ENCODE data around the gene OSBPL5.

OSBPL5 gene

DNA sequence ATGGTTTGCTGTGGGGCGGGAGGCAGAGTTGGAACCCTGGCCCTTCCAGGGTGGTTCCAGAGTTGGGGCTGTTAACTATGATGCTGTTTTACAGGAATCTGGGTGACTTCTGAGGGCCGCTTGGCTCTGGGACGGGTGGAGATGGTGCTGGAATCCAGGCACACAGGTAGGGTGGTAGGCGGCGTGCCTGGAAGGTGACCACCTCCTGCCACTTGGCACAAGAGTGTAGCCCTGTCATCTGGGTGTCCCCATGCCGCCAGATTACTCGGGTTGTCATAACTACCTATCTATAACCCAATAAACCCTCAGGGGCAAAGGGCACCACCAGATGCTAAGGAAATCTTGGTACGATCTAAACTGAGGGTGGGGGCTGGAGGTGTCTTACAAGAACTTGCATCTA, 109.2 kb downstream of the OSBPL5 start:
- DNase-seq (ENCODE audit: low read depth in 2 of 2): no peak

DNA sequence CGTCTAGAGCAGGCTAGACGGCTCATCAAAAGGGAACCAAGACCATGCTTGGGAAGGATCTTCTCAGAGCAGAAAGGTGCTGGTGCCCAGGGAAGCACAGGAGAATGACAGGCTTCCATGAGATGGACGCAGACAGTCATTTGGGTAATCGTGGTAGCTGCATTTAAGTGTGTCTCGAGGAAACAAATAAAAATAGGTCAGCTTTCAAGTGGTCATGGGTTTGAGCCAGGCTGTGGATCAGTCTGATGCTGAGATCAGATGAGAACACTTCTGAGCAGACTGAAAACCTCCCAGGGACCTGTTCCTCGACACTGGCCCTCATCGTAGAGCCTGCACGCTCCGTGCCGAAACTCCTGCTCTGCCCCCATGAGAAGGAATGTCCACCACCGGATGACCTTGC, 112.5 kb downstream of the OSBPL5 start:
- no peak for DNase-seq (ENCODE audit: low read depth in 2 of 2)

DNA sequence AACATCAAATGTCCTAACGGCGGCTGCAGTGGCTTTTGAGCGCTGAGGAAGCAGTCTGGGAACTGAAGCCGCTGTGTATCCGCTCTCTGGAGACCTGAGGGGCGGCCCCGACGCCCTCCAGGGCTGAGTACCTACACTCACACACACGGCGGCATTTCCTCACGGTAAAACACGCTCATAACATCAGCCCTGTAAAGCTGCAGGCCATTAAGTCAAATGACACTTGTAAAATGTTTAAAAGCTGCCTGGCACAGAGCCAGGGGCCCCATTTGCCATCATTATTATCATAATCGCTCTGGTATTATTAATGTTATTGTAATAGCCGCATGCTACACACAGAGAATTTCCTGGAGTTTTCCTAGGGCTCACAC, 113.0 kb downstream of the OSBPL5 start:
- DNase-seq (ENCODE audit: low read depth in 2 of 2): no peak

DNA sequence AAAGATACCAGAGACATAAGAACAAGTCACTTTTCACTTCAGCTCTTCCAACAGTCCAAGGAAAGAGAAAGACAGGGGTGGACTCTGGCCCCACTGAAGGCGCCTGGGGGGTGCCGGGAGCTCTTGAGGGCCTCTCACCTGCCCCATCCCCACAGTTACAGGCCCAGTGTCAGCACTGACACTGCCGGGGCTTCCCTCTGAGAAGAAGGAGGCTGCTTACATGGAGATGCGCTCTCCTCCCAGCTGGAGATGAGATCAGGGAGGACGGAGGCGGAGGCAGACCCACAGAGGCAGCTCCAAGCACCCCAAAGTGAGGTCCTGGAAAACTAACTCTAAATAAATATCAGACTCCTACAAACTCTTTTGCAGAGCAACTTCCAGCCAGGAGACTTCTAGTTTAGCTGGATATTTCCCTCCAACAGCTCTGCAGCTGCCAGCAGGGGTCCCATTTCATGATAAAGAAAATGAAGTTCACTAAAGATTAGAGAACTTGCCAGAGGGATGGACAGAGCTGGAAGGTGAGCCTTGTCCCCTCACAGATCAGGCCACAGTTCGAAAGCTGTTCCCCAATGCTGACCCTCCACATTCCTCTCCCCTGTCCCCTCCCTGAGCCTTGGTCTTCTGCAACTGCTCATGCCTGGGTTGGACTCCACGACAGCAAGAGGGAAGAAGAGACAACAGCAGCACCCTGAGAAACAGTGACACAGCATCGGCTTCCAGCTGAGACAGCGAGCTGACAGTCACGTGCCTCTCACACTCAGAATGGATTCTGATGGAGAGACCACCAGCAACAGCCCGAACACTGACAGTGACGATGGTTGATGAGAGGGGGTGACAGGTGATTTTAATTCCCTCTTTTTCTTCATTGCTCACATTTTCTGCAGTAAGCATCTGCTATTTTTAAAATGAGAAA, 113.7 kb downstream of the OSBPL5 start:
- no peak for DNase-seq (ENCODE audit: low read depth in 2 of 2)

DNA sequence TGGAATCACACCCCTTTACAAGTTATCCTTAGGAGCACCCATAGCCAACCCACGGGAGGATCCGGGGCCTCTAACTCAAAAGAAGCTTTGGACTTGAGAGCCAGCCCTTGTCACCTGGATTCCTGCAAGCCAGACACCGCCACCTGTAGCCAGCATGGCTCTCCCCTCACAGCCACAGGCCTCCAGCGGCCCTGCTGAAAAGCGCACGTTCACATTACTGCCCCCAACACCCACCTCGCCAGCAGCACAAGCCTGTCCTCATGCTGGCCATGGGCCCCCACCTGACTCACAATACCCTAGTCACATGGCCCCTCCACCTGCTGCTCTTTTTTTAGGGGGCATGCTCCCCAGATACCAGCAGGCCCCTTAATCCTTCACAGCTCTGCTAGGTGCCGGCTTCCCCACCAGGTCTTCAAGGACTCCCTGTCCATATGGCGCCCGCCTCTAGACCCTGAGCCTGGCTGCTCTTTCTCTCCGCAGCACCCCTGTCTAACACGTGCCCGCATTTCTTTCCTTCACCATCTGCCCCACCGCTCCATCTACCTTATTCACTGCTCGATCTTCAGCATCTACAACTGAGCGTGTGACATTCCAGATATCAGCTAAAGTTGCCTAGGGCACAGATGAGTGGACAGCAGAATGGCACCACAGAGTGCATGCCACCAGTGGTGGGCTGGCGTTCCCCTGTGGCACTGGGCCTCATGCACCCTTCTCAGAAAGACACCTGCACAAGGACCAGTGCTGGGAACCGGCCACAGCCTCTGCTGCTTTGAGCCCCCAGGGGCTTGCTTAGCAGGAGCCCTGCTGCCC, 114.5 kb downstream of the OSBPL5 start:
- DNase-seq (ENCODE audit: low read depth in 2 of 2): no peak

DNA sequence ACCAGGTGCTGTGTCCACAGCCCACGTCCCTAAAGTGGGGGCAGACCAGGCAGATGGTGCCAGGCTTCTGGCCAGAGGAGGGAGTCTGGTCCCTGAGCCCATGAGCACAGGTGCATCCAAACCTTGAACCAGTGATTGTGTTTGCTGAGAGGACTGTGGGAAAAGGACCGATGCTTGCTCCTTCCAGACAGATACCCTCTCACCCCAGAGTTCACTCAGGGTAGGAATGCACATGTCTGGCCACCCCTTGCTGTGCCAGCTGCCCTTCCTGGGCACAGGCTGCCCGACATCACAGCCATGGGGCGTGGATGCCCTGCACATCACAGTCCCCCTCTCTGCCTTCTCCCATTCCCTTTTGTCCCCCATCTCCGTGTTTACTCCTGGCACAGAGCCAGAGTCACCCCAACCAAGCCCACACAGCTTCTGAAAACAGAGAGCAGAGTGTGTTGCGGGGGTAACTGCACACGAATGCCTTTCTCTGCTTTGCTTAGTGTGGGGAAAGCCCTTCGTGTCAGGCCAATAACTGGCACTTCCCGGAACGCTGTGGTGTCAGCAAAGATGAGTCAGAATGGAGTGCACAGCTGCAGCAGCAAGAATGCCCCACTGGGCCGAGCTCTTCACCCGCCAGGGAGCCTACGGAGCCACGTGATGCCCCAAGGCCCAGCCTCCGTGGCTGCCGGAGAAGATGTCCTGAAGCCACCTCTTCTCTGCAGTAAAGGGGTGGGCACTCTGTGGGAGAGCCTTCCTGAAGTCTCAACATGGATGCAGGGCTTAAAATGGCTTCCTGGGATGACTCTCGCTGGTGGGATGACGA, 115.5 kb downstream of the OSBPL5 start:
- peak; percentile 30 to 38 for DNase-seq (ENCODE audit: low read depth in 2 of 2)

DNA sequence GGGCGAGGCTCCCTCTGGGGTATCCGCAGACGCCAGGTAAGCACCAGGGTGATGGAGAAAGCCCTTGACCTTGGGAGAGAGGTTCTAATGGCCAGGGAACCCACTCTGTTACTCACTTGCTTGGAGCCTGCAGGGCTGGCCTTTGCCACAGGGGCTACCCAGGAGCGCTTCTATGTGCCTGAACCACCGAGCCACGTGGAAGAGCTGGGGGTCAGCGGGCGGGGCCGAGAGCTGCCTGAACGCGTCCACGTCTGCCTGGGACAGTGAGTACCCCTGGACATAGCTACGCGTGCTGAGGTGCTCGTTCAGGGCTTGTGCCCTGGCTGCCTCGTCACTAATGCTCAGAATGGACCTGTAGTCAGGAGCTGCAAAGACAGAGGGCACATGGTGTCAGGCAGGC, 117.5 kb downstream of the OSBPL5 start:
- no peak for DNase-seq (ENCODE audit: low read depth in 2 of 2)

DNA sequence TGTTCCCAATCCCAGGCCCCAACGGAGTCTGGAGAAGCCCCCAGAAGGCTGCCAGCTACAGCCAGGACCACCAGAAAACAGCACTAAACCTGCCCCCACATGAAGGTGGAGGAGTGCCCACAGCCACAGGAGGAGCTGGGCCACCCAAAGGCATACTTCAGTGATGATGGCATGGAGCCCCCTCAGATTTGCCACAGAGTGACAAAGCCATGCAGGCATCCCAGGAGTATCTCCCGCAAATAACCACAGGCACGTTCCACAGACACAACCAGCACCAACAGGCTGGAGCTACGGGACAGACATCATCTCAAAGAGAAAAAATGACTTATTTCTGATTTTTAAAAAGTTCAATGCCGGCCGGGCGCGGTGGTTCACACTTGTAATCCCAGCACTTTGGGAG, 118.5 kb downstream of the OSBPL5 start:
- no peak for DNase-seq (ENCODE audit: low read depth in 2 of 2)

DNA sequence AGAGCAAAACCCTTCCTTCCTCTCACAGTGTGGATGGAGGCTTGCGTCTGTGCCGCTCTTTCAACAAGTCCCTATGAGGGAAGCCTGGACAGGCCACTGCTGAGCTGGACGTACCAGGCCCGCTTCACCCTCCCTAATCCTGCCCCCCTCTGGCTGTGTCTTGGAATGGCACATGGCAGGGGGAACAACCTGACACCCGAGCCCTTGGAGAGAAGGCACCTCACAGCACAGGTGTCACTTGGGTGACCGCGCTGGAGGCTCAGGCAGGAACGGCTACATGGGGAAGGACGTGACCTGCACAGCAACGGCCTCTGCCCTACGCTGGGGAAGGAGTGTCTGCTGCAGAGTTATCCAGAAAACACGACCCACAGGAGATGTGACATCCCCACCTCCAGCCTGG, 118.9 kb downstream of the OSBPL5 start:
- DNase-seq (ENCODE audit: low read depth in 2 of 2): no peak

DNA sequence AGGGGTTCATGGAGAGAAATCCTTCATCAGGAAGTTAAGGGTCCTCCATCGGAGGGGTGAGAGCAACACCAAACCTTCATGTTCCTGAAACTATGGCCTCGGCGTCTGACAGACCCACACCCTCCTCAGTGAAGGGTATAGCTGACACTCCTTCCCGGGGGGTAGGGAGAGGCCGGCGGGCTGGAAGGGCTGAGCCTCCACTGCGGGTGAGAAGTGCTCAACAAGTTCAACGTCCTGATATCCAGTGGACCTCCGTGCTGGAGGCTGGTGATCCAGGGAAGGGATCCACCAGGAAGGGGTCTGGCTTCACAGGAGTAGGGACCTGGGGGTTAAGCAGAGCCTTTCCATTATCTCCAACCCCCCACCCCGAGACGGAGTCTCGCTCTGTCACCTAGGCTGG, 120.2 kb downstream of the OSBPL5 start:
- DNase-seq (ENCODE audit: low read depth in 2 of 2): no peak

DNA sequence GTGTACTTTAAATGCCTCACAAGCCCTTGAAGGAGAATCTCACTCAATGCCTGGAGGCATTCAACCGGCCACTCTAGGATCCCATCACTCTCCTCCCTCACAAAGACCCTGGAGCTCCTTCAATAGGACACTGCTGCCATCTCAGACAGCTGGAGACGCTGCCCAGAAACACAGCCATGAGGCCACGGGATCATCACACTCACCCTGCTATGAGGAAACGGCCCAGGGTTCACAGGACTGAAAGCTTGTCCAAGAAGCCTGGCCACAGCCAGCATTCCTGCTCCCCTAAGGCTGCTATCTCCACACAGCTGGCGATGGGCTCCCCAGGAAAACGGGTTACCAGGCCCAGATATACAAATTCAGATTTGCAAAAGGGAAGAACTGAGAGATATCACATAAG, 121.1 kb downstream of the OSBPL5 start:
- DNase-seq (ENCODE audit: low read depth in 2 of 2): no peak

DNA sequence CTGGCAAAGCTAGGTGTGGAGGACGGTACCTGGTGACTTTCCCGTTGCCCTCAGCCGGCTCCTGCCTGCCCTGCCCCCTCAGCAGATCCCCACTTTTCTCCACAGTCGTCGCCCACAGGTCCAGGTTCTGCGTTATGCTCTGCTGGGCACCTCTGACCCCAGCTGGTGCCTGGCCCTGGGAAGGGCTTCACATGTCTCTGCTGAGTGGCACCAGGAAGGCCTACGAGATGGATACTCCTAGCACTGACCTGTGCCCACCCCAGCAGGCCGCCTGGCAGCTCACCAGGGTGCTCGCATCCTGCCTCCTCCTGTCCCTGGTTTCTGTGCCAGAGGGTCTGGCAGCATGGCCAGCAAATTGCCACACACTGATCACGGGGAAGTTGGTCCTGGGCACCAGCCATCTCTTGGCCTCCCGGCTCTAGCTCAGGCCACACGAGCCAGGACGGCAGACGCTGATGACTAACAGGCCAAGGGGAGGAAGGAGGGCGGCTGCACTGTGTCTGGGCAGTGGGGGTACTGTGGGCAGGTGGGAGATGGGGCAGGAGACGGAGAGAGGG, 121.7 kb downstream of the OSBPL5 start:
- no peak for DNase-seq (ENCODE audit: low read depth in 2 of 2)

DNA sequence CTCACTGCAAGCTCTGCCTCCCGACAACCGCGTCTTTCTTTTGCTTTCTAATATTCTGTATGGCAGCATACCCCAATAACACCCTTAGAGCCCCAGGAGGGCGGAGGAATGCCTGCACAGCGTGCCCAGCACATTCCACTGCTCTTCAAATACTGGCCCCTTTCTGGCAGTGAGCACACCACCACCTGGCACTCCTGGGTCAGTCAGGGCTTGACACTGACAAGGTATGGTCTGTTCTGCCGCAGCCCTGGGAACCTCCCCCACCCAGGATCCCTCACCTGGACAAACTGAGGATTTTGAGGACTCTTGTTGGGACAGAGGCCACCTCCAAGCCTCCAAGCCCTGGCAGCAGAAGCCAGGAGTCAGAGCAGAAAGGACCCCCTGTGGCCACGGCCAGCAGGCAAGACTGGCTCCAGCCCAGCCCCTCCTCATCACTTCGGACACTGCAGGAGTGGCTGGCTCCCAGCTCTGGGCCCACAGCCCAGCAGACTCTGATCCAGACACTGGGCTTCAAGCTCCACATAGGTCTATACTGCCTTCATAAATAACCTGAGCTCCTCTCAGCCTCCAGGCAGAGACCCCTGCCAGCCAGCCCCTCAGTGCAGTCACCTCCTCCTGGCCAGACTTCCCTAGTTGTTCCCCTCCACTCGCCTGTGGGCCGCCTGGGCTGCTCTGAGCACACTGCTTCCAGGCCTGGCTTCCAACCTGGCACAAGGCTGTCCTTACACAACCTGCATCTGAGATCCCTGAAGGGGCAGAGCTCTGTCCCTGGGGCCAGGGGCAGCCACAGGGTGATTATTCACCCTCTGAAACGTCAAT, 122.4 kb downstream of the OSBPL5 start:
- DNase-seq (ENCODE audit: low read depth in 2 of 2): no peak

DNA sequence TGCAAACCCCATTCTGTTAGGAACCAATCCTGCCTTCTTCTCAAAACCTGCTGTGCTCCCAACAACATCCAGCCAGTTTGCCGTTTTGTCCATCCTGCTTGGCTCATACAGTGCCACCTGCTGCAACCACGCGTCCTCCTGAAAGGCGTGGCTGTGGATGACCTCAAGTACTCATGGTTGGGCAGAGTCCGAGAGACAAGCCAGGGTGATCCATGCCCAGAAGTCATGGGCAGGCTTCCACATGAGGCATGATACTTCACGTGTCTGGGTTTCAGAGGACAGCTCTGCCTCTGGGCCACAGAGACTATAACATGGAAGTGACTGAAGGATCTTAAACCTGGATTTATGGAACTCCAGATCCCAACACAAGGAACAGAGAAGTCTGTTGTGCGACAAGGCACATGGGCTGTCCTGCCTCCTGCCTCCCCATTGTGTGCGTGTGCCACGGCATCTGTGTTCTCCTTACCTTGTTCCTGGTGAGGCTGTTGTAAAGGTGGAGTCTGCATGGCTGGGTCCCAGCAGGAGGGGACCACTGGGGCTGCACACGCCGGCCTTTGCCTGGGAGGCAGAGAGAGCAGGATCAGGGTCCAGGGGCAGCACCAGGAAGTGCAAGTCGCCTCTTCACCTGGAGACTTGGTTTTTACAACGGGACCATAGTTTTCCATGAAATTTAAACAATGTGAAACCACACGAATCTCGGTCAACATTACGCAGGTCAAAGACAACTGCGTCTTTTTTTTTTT, 123.2 kb downstream of the OSBPL5 start:
- no peak for DNase-seq (ENCODE audit: low read depth in 2 of 2)

DNA sequence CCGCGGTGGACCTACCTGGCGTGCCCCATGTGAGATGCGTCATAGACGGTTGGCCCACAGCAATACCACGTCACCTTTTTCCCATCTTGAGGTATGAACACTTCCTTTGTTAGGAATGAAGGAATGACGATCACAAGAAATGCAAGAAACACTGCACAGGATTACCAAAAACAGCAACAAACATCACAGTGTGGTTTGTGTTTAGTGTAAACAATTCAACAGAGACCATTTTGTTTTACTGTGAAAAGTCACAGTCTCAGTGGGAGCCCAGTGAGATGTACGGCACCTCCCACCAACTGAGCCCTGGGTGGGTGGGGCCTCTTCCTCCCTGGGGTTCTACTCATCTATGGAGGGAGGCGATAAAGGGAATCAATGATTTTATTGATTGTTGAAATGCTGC, 124.2 kb downstream of the OSBPL5 start:
- no peak for DNase-seq (ENCODE audit: low read depth in 2 of 2)

DNA sequence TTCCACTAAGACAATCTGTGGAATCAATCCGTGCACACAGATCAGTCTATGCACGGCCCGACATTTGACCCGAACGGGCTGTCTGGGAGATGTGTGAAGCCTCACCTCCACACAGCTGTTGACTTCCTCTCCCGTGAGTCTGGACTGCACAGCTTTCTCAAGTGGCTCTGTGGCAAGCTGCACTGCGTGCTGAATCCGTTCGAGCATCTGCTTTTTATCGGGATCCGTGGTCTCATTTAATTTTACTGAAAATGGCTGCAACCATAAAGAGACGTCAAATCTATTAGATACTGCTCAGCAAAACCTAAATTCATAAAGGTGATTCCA, 127.2 kb downstream of the OSBPL5 start:
- DNase-seq (ENCODE audit: low read depth in 2 of 2): no peak

Data from stimulated activated CD4-positive, alpha-beta T cell treated with anti-CD3 and anti-CD28 coated beads, Interleukin-12 subunit alpha, Interleukin-12 subunit beta, amount 100 ng/mL, for 24 hours (primary cell).